ENCODE data around the gene COL1A1. TPM values are rescaled to one million over a fixed set of nuclear protein-coding genes. Genes with fewer than 3 reads are reported as not detected.
A peak's percentile ranks its signal among the peaks of the same experiment; 100 is the strongest.

The COL1A1 gene
- total RNA-seq, 1 donor from 2014 or later = 1.1 TPM

- no peak overlapping the region for H3K4me3 ChIP-seq
- no peak for TF ChIP-seq EZH2phosphoT487 (IDR thresholded peaks at IDR 0.05)
- TF ChIP-seq CTCF (IDR thresholded peaks at IDR 0.05) = no peak
- TF ChIP-seq EZH2 (IDR thresholded peaks at IDR 0.05) = no peak
- no peaks in the 10 kb centered on the region for H3K36me3 ChIP-seq
- Mint-ChIP-seq H3K36me3 (no peaks in the 10 kb centered on the region), H3K27ac (no peak overlapping the region), H3K9me3 (no peaks in the 10 kb centered on the region), H3K27me3 (ENCODE audit: insufficient read depth, low read depth) (peaks cover 17% of the 10 kb centered on the region), H3K4me3 (no peak overlapping the region), H3K4me1 (peaks cover 25% of the 10 kb centered on the region)
- peaks cover 4% of the 10 kb centered on the region for H3F3A ChIP-seq (ENCODE audit: low read depth)
- H3K27me3 ChIP-seq = no peaks in the 10 kb centered on the region
- no peak overlapping the region for H3K27ac ChIP-seq
- no peak for DNase-seq (ENCODE audit: low spot score)
- no peaks in the 10 kb centered on the region for H3K9me3 ChIP-seq (ENCODE audit: low read depth)
- H3K9ac ChIP-seq = no peak overlapping the region
- no peaks in the 10 kb centered on the region for H3K4me1 ChIP-seq
- H2AFZ ChIP-seq (replicated peaks) = no peak overlapping the region
- no peaks in the 10 kb centered on the region for H3K79me2 ChIP-seq (ENCODE audit: low read depth)
- H3K4me2 ChIP-seq = no peak overlapping the region
- no peaks in the 10 kb centered on the region for H4K20me1 ChIP-seq (ENCODE audit: low read depth)
These were observed 30.6 kb downstream of the COL1A1 start for GRCh38 chr17:50170662-50171370.

DNA sequence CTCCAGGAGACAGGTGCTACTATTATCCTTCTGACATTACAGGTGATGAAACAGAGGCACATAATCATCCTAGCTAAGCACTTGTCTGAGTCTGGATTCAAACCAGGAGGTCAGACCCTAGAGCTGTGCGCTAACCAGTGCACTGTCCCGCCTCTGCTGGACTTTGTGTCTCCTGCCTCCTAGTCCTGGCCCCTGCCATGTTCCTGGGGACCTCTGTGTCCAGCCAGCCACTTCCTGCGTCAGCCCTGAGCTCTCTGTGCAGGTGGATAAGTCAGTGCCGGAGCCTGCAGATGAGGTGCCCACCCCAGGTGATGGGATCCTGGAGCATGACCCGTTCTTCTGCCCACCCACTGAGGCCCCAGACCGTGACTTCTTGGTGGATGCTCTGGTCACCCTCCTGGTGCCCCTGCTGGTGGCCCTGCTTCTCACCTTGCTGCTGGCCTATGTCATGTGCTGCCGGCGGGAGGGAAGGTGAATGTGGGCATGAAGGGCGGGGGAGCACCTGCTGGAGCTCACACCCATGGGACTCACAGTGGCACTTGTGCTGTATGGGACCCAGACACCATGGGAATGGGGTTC is 31.5 kb downstream of the COL1A1 start:
- no peaks in the 10 kb centered on the region for H3K27me3 ChIP-seq
- H4K20me1 ChIP-seq (ENCODE audit: low read depth) = no peaks in the 10 kb centered on the region
- H3K9me3 ChIP-seq (ENCODE audit: low read depth) = no peaks in the 10 kb centered on the region
- Mint-ChIP-seq H3K36me3 (no peaks in the 10 kb centered on the region), H3K27me3 (ENCODE audit: insufficient read depth, low read depth) (peaks cover 17% of the 10 kb centered on the region), H3K4me1 (peaks cover 25% of the 10 kb centered on the region), H3K9me3 (no peaks in the 10 kb centered on the region), H3K27ac (no peak overlapping the region), H3K4me3 (no peak overlapping the region)
- no peak overlapping the region for H3K4me2 ChIP-seq
- no peak overlapping the region for H3K9ac ChIP-seq
- no peaks in the 10 kb centered on the region for H3K79me2 ChIP-seq (ENCODE audit: low read depth)
- no peak overlapping the region for H3K4me3 ChIP-seq
- peaks cover 4% of the 10 kb centered on the region for H3F3A ChIP-seq (ENCODE audit: low read depth)
- no peaks in the 10 kb centered on the region for H3K4me1 ChIP-seq
- H2AFZ ChIP-seq (replicated peaks) = no peak overlapping the region
- DNase-seq (ENCODE audit: low spot score) = no peak
- no peaks in the 10 kb centered on the region for H3K36me3 ChIP-seq
- H3K27ac ChIP-seq = no peak overlapping the region
- TF ChIP-seq EZH2 (IDR thresholded peaks at IDR 0.05) (no peak), CTCF (IDR thresholded peaks at IDR 0.05) (no peak), EZH2phosphoT487 (IDR thresholded peaks at IDR 0.05) (no peak)

- no peak overlapping the region for H3K27ac Mint-ChIP-seq
- H3K36me3 Mint-ChIP-seq = no peaks in the 10 kb centered on the region
- no peaks in the 10 kb centered on the region for H4K20me1 ChIP-seq (ENCODE audit: low read depth)
- no peak overlapping the region for H3K27ac ChIP-seq
- H3K4me3 ChIP-seq = no peak overlapping the region
- H3K4me1 Mint-ChIP-seq = peaks cover 21% of the 10 kb centered on the region
- no peaks in the 10 kb centered on the region for H3K36me3 ChIP-seq
- H3K27me3 ChIP-seq = no peaks in the 10 kb centered on the region
- no peaks in the 10 kb centered on the region for H3K9me3 Mint-ChIP-seq
- H3K79me2 ChIP-seq (ENCODE audit: low read depth) = no peaks in the 10 kb centered on the region
- no peak overlapping the region for H3K4me3 Mint-ChIP-seq
- no peak for TF ChIP-seq EZH2 (IDR thresholded peaks at IDR 0.05)
- TF ChIP-seq CTCF (IDR thresholded peaks at IDR 0.05) = peak; percentile 87
- peak; percentile 87 for DNase-seq (ENCODE audit: low spot score)
- H2AFZ ChIP-seq (replicated peaks) = no peak overlapping the region
- H3K9ac ChIP-seq = no peak overlapping the region
- H3K4me2 ChIP-seq = no peak overlapping the region
- no peaks in the 10 kb centered on the region for H3K9me3 ChIP-seq (ENCODE audit: low read depth)
- H3F3A ChIP-seq (ENCODE audit: low read depth) = peaks cover 4% of the 10 kb centered on the region
- H3K27me3 Mint-ChIP-seq (ENCODE audit: insufficient read depth, low read depth) = peaks cover 17% of the 10 kb centered on the region
- no peaks in the 10 kb centered on the region for H3K4me1 ChIP-seq
These were observed 32.2 kb downstream of the COL1A1 start for GRCh38 chr17:50169121-50169764.

Measured in neural progenitor cell (in vitro differentiated cells).